ENCODE results near the gene ANKMY1. TPM values are rescaled to one million over a fixed set of nuclear protein-coding genes. Genes with fewer than 3 reads are reported as not detected.

The ANKMY1 gene, protein sequence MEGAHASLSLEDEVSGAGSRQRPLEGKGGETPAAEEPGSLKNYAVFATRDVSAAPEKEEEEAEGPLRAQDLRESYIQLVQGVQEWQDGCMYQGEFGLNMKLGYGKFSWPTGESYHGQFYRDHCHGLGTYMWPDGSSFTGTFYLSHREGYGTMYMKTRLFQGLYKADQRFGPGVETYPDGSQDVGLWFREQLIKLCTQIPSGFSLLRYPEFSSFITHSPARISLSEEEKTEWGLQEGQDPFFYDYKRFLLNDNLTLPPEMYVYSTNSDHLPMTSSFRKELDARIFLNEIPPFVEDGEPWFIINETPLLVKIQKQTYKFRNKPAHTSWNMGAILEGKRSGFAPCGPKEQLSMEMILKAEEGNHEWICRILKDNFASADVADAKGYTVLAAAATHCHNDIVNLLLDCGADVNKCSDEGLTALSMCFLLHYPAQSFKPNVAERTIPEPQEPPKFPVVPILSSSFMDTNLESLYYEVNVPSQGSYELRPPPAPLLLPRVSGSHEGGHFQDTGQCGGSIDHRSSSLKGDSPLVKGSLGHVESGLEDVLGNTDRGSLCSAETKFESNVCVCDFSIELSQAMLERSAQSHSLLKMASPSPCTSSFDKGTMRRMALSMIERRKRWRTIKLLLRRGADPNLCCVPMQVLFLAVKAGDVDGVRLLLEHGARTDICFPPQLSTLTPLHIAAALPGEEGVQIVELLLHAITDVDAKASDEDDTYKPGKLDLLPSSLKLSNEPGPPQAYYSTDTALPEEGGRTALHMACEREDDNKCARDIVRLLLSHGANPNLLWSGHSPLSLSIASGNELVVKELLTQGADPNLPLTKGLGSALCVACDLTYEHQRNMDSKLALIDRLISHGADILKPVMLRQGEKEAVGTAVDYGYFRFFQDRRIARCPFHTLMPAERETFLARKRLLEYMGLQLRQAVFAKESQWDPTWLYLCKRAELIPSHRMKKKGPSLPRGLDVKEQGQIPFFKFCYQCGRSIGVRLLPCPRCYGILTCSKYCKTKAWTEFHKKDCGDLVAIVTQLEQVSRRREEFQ
- total RNA-seq: 5.6 TPM
- polyA plus RNA-seq (ENCODE audit: insufficient read depth in 1 of 8, insufficient read length in 8 of 8, low replicate concordance in 1 of 8): 10 to 100 TPM in 1 of 8 donors, 1 to 10 TPM in 7; 5.2 to 10.8 (median 7.7) TPM
- long read RNA-seq, donor 1: 0 reads
- long read RNA-seq, donor 2: 0 reads
- long read RNA-seq, donor 3, partial matches to known transcripts: 6 of 53 reads
- long read RNA-seq, donor 3, other reads (novel, unspliced or antisense): 47 of 53 reads
- long read RNA-seq, donor 4, full-length matches to known transcripts: 3 of 3 reads
- long read RNA-seq, donor 4, partial matches to known transcripts: 0 of 3 reads
- long read RNA-seq, donor 4, other reads (novel, unspliced or antisense): 0 of 3 reads
- long read RNA-seq, donor 5: 0 reads
- long read RNA-seq, donor 6, partial matches to known transcripts: 26 of 59 reads
- long read RNA-seq, donor 6, other reads (novel, unspliced or antisense): 32 of 59 reads
- long read RNA-seq, donor 7: 0 reads
- long read RNA-seq, donor 8, partial matches to known transcripts: 31 of 31 reads
- long read RNA-seq, donor 8, other reads (novel, unspliced or antisense): 0 of 31 reads
- long read RNA-seq, donor 9: 0 reads
- long read RNA-seq, donor 10, partial matches to known transcripts: 0 of 1 reads
- long read RNA-seq, donor 10, other reads (novel, unspliced or antisense): 0 of 1 reads
- long read RNA-seq, donor 11, partial matches to known transcripts: 7 of 17 reads
- long read RNA-seq, donor 11, other reads (novel, unspliced or antisense): 10 of 17 reads

DNA sequence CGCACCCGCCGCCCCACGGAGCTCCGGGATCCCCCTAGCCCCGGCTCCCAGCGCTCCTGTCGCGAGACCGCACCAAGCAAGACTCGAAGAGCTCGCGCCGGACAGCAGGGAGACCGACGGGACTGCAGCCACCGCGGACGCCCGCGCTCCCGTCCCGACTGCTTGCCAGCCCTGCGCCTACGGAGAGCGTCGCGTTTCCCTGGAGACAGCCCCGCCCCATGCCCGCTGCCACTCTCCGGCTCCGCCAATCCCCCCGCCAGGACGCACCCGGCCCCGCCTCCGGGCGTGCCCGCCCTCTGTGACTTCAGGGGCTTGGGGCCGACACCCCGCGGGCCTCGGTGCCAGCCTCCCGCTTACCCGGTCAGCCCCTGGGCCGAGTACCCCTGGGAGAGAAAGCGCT is at the start of gene ANKMY1:
Gene ANKMY1, minus strand, starts transcription at position 181 of the 400 bp plus-strand sequence. CDS start 653 bp downstream, outside the sequence.
- peaks cover 18% of the 10 kb centered on the region for H3K36me3 ChIP-seq (ENCODE audit: control insufficient read depth, insufficient read depth, low read length)
- 2% methylated on average over 47 of the region's 47 CpGs for WGBS (ENCODE audit: insufficient coverage)
- no peak within 1 kb of the TSS for H3K27ac ChIP-seq (ENCODE audit: low read length)
- peak; percentile 72 for DNase-seq
- no peaks in the 10 kb centered on the region for H3K9me3 ChIP-seq (replicated peaks; ENCODE audit: control insufficient read depth, low read depth, low read length)
- peaks cover 33% of the 10 kb centered on the region for H3K4me1 ChIP-seq (ENCODE audit: control insufficient read depth, insufficient read depth, low read length)
- H3K27me3 ChIP-seq (ENCODE audit: control insufficient read depth, insufficient read depth, low read length): peaks cover 4% of the 10 kb centered on the region
- peak within 1 kb of the TSS; percentile 47 for H3K4me3 ChIP-seq (ENCODE audit: low read length)

DNA sequence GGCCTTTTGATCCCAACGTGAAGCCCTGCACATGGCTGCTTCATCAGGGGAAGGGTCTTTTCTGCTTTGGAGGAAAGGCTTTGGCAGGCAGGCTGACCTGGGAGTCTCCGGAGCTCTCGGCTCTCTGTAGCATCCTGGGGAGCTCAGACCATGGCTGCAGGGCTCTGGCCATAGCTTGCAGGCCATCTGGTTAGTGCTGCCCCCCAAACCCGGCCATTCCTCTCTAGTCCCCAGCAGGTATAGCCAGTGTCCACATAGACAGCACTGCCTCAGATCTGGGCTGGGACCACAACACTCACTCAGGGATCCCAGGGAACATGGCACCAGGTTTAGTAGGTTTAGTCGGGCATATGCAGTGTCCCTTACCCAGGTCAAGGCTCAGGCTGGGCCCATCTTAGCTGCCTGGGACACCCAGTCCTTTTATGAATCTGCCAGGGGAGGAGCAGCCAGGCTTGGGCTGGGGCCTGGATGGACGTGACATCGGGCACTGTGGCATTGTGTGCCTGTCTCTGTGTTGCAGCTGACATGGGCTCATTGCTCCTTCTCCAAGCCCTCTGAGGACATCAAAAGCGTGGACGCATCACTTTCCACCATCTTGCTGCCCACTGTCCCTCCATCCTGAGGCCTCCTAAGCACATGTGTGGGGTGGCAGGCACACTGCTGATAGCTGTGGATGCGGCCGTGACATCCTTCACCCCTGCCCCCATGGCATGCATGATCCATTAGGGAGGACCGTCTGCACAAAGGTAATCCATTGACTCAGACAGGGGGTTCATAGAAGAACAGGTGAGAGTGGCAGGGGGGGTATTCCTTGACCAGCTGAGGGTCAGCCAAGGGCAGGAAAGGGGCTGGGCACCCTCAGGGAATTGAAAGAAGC is 48.3 kb upstream of the ANKMY1 start:
- H3K4me1 ChIP-seq (ENCODE audit: control insufficient read depth, insufficient read depth, low read length): peaks cover 8% of the 10 kb centered on the region
- no peaks in the 10 kb centered on the region for H3K9me3 ChIP-seq (replicated peaks; ENCODE audit: control insufficient read depth, low read depth, low read length)
- no peak overlapping the region for H3K27ac ChIP-seq (ENCODE audit: low read length)
- no peak overlapping the region for H3K4me3 ChIP-seq (ENCODE audit: low read length)
- WGBS (ENCODE audit: insufficient coverage): 88% methylated on average over 8 of the region's 12 CpGs
- DNase-seq: no peak
- peaks cover 5% of the 10 kb centered on the region for H3K36me3 ChIP-seq (ENCODE audit: control insufficient read depth, insufficient read depth, low read length)
- H3K27me3 ChIP-seq (ENCODE audit: control insufficient read depth, insufficient read depth, low read length): no peaks in the 10 kb centered on the region

DNA sequence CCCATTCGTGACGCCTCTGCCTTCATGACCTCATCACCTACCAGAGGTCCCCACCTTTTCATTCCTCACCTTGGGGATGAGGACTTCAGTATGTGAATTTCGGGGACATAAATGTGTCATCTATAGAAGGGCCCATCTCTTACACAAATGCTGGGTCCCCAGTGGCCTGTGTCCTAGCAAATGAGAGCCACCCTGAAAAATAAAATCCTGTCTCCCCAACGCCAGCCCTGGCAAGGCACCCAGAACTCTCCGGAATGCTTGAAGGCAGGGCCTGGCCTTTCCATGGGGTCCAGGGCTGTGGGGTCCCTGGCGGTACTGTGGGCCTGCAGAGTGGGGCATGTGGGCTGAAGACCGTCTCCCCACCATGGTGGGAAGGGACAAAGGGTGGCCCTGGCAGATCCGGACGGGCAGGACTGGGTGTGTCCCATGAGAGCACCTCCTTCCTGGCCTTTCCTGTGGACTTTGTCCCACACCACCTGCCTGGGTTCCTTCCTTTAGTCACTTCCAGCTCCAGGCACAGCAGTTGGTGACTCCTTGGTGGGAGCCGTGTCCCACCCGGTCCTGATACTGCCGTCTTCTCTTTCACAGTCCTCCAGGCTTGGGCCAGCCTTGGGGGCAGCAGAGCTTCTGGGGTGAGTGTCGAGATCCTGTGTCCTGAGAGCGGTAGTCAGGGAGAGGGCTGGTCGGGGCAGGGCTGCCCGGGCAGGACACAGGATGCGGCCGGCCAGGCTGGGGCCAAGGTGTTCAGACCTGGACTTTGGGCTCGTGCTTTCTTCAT is 47.3 kb upstream of the ANKMY1 start:
- Histone ChIP-seq H3K9me3 (replicated peaks; ENCODE audit: control insufficient read depth, low read depth, low read length) (no peaks in the 10 kb centered on the region), H3K27ac (ENCODE audit: low read length) (no peak overlapping the region), H3K4me1 (ENCODE audit: control insufficient read depth, insufficient read depth, low read length) (peaks cover 8% of the 10 kb centered on the region), H3K27me3 (ENCODE audit: control insufficient read depth, insufficient read depth, low read length) (no peaks in the 10 kb centered on the region), H3K36me3 (ENCODE audit: control insufficient read depth, insufficient read depth, low read length) (peaks cover 12% of the 10 kb centered on the region), H3K4me3 (ENCODE audit: low read length) (no peak overlapping the region)
- WGBS (ENCODE audit: insufficient coverage): 91% methylated on average over 15 of the region's 19 CpGs
- DNase-seq: no peak

DNA sequence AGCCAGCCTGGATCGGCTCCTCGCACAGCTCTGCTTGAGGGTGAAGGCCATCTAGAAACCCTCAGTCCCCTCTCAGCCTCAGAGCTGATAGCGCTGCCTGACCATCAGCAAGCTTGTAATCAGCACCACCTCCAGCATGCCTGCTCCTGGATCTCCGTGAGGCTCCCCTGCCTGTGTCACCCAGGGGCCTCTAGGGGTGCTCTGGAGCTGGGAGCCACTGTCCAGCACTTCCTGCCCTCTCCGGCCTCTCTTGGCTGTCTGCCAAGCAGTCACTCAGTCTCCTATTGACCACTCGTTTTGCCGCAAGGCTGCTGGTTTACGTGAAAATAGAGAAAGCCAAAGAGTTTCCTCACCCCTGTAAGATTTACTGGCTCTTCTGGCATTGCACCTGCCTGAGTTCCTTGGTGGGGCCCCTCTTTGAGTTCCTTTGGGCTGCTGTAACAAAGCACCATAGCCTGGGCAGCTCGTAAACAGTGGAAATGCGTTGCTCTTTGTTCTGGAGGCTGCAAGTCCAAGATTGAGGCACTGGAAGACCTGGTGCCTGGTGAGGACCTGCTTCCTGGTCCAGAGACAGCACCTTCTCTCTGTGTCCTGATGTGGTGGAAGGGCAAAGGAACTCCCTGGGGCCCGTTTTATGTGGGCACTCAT is 46.6 kb upstream of the ANKMY1 start:
- WGBS (ENCODE audit: insufficient coverage): 34% methylated on average over 8 of the region's 11 CpGs
- no peak overlapping the region for H3K27ac ChIP-seq (ENCODE audit: low read length)

DNA sequence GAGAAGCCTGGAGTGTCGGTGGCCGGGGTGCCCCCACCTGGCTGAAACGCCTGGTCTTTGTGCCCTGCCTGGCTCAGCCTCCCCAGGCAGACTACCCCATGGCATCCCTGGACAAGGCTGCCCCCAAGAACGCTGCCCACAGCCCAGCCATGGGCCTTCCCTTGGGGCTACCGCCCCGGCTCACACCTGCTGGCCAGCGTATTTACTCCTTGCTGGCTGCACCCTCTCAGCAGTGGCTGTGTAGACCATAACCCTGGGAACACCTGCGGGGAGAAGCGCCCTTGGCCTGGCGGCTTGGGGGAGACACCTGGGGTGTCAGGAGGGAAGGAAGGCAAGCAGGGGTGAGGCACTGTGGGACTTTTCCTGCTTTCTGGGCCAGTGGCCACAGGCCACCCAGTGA is 46.1 kb upstream of the ANKMY1 start:
- no peak for DNase-seq
- H3K27ac ChIP-seq (ENCODE audit: low read length): no peak overlapping the region
- peaks cover 19% of the 10 kb centered on the region for H3K36me3 ChIP-seq (ENCODE audit: control insufficient read depth, insufficient read depth, low read length)
- peaks cover 8% of the 10 kb centered on the region for H3K4me1 ChIP-seq (ENCODE audit: control insufficient read depth, insufficient read depth, low read length)
- no peaks in the 10 kb centered on the region for H3K9me3 ChIP-seq (replicated peaks; ENCODE audit: control insufficient read depth, low read depth, low read length)
- H3K27me3 ChIP-seq (ENCODE audit: control insufficient read depth, insufficient read depth, low read length): no peaks in the 10 kb centered on the region
- 89% methylated on average over 9 of the region's 10 CpGs for WGBS (ENCODE audit: insufficient coverage)
- no peak overlapping the region for H3K4me3 ChIP-seq (ENCODE audit: low read length)

More for the DNA sequence above, 46.6 kb upstream of the ANKMY1 start:
- no peak overlapping the region for H3K4me3 ChIP-seq (ENCODE audit: low read length)
- DNase-seq: peak; percentile 77
- no peaks in the 10 kb centered on the region for H3K27me3 ChIP-seq (ENCODE audit: control insufficient read depth, insufficient read depth, low read length)
- no peaks in the 10 kb centered on the region for H3K9me3 ChIP-seq (replicated peaks; ENCODE audit: control insufficient read depth, low read depth, low read length)
- peaks cover 17% of the 10 kb centered on the region for H3K36me3 ChIP-seq (ENCODE audit: control insufficient read depth, insufficient read depth, low read length)
- H3K4me1 ChIP-seq (ENCODE audit: control insufficient read depth, insufficient read depth, low read length): peaks cover 8% of the 10 kb centered on the region

DNA sequence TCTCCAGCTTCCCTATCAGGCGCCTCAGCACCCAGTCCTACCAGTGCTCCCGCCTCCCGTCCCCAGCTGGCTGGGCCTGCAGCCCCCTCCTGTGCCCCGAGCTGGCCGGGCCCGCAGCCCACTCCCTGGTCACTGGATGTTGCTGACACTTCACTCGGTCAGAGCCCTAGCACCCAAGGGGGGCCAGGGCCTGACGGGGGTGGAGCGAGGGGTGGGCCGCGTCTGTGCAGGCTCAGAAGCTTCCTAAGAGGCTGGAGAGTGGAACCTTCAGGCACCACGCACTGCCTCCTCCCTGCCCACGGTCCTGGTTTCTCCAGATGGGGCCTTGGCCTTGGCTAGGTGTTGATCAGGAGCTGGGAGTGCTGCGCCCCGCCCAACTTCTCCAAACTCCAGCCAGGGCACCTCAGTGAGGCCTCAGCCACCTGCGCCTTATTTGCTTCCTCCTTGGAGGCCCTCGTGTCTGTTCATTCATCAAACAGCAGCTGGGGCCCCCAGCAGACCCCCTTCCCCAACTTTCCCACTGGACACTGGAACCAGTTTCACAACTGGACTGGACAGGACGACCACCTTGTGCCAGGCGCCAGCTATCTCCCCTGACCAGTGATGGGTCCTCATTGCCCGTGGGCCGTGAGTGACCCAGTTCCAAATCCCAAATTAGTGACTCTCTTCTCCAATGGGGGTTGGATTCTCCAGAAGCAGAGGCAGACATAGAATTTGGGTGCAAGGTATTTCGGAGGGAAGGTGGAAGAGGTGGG is 45.5 kb upstream of the ANKMY1 start:
- Histone ChIP-seq H3K9me3 (replicated peaks; ENCODE audit: control insufficient read depth, low read depth, low read length) (no peaks in the 10 kb centered on the region), H3K27me3 (ENCODE audit: control insufficient read depth, insufficient read depth, low read length) (no peaks in the 10 kb centered on the region), H3K36me3 (ENCODE audit: control insufficient read depth, insufficient read depth, low read length) (peaks cover 25% of the 10 kb centered on the region), H3K27ac (ENCODE audit: low read length) (no peak overlapping the region), H3K4me3 (ENCODE audit: low read length) (no peak overlapping the region), H3K4me1 (ENCODE audit: control insufficient read depth, insufficient read depth, low read length) (peaks cover 8% of the 10 kb centered on the region)
- WGBS (ENCODE audit: insufficient coverage): 83% methylated on average over 22 of the region's 22 CpGs
- no peak for DNase-seq

DNA sequence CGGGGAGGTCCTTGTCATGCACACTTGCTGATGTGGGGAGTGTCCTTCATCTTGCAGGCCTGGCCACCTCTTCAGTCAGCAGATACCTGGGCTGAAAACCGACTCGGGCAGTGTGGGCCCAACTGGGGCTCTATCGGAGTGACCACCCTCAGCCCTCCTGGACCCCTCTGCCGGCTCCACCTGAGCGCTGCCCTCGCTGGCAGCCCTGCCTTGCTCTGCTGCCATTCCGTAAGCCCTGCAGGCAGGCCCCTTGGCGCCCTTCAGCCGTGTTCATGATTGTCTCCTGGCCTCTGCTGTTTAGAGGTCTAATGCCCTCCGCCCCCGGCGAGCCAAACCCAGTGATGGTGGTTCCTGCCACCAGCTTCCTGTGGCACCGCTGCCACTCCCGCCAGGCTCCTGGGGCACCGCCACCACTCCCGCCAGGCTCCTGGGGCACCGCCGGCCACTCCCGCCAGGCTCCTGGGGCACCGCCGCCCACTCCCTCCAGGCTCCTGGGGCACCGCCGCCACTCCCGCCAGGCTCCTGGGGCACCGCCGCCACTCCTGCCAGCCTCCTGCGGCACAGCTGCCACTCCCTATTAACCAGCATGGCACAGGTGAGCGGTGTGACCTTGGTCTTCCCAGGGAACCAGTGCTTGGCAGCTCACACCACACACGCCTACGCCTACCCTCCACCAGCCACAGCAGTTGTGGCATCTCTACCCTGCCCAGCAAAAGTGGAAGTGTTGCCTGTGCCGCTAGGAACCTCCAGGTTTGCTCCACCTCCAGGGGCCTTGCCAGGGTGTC is 44.7 kb upstream of the ANKMY1 start:
- peaks cover 8% of the 10 kb centered on the region for H3K4me1 ChIP-seq (ENCODE audit: control insufficient read depth, insufficient read depth, low read length)
- DNase-seq: no peak
- WGBS (ENCODE audit: insufficient coverage): 92% methylated on average over 32 of the region's 32 CpGs

More for the DNA sequence above, 44.7 kb upstream of the ANKMY1 start:
- Histone ChIP-seq H3K27me3 (ENCODE audit: control insufficient read depth, insufficient read depth, low read length) (no peaks in the 10 kb centered on the region), H3K36me3 (ENCODE audit: control insufficient read depth, insufficient read depth, low read length) (peaks cover 33% of the 10 kb centered on the region), H3K27ac (ENCODE audit: low read length) (no peak overlapping the region), H3K9me3 (replicated peaks; ENCODE audit: control insufficient read depth, low read depth, low read length) (no peaks in the 10 kb centered on the region), H3K4me3 (ENCODE audit: low read length) (no peak overlapping the region)
